NCI-H2227 treated with DMSO at 0.1 percent for 48 hours (cell line): ENCODE data around the gene CCL3.
"Not testable (repeated sequence)": the region's sequence is repeated elsewhere in the genome, so short reads cannot be mapped to it uniquely, and the experiment has no call there.

Experiments
- DNase-seq: peaks from one replicate; lab custom pipeline; 2025; lab: John Stamatoyannopoulos, UW

CCL3 gene

DNA sequence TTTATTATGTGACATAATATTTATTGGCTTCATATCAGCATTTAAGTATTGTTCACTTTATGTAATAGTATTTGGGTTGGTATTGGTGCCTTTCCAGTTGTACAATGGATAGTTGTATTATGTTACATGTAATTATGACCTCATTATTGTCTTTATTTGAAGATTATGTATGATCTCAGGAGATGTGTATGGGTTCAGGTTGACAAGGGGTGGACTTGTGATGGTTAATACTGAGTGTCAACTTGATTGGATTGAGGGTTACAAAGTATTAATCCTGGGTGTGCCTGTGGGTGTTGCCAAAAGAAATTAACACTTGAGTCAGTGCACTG is 25.7 kb upstream of the CCL3 start:
- DNase-seq, result not testable (repeated sequence)

DNA sequence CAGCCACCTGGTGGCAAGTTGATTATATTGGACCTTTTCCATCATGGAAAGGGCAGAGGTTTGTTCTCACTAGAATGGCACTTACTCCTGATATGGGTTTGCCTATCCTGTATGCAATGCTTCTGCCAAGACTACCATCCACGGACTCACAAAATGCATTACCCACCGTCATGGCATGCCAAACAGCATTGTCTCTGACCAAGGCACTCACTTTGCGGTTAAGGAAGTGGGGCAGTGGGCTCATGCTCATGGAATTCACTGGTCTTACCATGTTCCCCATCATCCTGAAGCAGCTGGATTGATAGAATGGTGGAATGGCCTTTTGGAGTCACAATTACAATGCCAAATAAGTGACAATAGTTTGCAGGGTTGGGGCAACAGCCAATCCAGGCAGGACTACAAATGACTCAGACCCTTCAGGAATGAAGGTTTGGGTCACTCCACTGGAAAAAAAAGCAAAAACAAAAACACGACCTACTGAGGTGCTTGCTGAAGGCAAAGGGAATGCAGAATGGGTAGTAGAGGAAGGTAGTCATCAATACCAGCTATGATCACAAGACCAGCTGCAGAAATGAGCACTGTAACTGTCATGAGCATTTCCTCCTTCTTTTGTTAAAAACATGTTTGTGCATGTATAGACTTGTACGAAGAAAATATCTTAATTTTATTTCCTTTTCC is 25.2 kb upstream of the CCL3 start:
- not testable (repeated sequence) for DNase-seq

DNA sequence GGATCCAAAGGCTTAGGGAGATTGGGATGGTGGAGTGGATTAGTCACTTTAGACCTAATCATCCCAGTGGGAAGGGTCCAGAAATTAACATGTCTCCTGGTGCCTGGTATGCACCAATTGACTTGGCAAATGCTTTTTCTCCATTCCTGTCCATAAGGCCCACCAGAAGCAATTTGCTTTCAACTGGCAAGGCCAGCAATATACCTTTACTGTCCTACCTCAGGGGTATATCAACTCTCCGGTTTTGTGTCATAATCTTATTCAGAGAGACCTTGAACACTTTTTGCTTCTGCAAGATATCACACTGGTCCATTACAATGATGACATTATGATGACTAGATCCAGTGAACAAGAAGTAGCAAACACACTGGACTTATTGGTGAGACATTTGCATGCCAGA is 23.2 kb upstream of the CCL3 start:
- not testable (repeated sequence) for DNase-seq

DNA sequence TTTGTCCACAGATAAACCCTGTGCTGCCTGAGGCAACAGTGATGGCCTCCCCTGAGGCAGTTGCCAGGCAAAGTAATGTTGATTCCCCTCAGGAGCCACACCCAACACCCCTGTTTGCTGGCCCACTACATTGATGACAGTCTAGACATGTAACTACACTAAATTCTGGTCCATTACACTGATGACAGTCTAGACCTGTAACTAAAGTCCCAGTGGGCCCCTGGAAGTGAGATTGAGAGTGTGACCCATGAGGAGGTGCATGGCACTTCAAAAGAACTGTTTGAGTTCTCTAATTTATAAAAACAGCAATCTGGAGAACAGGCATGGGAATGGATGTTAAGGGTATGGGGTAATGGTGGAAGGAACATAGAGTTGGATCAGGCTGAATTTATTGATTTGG is 22.6 kb upstream of the CCL3 start:
- DNase-seq, result no peak

DNA sequence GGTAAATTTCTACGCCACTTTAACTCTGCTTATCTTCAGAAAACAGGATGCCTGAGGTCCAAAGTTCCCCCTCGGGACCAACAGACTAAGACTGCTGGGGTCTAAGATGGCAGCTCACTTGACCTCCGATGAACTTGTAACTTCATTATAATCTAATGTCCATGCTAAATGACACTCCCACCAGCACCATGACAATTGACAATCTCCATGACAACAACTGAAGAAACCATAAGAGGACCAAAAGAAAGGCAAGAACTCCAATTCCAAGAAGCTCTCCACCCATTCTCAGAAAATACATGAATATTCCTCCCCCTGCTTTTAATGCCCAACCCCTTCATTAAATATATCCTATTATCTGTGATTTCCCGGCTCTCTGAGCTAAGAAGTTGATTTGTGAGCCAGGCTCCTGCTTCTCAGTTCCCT is 21.1 kb upstream of the CCL3 start:
- DNase-seq, result no peak

DNA sequence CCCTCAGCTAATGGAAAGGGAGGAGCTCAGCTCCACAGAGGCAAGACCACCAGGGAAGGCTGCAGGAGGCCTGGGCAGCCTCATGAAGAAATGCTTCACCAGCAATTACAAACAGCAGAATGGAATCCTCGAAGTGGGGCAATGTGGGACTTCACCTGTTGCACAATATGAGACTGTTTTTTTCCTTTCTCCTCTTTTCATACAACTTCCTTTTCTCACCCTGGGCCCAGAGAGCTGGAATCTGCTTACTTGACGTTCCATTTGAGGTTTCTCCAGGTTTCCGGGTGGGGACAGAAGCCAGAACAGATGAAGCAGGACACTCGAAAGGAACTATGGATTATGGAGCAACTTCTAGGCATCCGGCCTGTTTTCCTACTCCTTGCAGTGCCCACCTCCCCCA is 18.3 kb upstream of the CCL3 start:
- not testable (repeated sequence) for DNase-seq

DNA sequence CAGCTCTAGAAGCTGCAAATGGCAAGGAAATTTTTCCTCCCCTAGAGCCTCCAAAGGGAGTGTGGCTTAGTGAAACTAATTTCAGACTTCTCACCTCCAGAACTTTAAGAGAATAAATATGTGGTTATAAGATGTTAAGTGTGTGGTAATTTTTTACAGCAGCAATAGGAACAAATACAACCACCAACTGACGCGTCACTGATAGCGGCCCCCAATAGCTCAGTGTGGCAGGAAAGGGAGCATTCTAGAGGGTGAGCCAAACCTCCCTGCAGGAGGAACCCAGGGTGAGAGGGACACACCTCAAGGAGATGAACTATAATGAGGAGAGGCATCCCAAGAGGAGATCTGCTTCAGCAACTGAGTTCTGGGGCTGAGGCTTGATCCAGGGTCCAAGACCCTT is 17.7 kb upstream of the CCL3 start:
- DNase-seq, result no peak

DNA sequence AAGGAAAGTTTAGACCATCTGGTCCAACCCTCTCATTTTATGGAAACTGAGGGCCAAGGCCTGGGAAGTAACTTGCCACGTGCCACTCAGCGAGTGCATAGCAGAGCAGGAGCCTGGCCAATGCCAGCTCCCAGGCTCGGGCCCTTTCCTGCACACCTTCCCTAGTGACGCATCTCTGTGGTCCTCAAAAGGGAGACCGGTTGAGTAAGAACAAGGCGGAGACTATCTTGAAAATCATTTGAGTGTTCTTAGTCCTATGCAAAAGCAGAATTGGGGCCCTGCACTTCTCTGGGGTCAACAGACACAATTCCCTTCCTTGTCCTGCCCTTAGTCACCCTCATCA is 16.5 kb upstream of the CCL3 start:
- DNase-seq, result no peak

DNA sequence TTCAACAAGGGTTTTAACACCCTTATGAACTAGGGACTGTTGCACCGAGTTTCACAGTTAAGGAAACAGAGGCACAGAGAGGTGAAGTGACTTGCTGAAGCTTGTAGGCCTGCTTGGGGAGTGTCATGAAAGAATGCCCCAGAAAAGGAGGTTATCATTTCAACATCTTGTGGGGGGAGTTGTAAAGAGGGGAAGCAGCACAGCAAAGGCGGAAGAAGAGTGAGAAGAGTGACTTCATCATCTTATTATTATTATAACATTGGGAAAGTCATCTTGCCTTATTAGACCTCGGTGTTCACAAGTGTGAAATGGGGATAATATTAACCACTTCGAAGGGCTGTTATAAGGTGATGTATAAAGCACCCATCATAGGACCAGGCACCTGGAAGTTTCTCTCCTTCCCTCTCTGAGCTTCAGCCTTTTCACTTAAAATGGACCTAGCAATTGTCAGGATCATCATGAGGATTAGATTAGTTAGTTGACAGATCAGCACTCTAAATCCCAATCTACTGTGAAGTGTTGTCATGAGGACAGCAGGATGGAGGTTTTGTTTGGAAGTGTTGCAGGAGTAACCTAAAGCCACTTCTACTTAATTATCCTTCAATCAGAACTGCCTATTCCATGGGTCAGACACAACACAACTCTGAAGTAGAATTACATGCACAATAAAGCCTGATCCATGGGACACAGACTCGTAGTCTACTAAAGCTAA is 16.0 kb upstream of the CCL3 start:
- DNase-seq, result no peak

DNA sequence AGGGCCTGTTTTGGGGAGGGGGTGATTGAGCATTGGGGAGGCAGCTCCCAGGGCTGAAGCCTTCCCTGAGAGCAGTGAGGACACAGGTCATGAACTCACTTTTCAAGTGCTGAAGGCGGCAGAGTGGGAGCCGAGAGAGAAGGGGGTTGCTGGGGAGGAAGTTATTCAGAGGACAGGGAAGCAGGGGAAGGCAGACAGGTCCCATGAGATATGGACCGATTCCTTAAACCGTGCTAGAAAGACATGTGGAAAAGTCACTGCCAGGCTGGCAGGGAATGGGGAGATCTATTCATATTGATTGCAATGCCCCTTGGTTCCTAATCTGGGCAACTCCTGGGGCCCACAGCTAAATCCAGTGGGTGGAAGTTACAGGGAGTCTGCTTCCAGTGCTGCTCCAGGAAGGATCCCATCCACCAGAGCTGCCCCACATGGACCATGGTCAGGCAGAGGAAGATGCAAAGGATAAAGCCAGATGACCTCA is 14.8 kb upstream of the CCL3 start:
- no peak for DNase-seq

DNA sequence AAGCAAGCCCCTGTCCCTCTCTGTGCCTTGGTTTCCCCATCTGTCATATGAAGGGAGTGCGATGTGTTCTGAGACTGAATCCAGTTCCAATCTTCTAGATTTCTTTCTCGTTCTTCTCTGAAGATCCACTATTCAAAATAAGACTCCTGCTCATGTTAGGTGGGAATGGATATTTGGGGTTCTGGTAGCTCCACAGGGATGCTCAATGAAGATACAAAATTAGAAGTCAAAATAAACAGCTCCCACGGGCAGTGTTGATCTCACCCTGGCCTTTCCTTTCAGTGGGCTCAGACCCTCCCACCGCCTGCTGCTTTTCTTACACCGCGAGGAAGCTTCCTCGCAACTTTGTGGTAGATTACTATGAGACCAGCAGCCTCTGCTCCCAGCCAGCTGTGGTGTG is 14.3 kb upstream of the CCL3 start:
- DNase-seq, result not testable (repeated sequence)

DNA sequence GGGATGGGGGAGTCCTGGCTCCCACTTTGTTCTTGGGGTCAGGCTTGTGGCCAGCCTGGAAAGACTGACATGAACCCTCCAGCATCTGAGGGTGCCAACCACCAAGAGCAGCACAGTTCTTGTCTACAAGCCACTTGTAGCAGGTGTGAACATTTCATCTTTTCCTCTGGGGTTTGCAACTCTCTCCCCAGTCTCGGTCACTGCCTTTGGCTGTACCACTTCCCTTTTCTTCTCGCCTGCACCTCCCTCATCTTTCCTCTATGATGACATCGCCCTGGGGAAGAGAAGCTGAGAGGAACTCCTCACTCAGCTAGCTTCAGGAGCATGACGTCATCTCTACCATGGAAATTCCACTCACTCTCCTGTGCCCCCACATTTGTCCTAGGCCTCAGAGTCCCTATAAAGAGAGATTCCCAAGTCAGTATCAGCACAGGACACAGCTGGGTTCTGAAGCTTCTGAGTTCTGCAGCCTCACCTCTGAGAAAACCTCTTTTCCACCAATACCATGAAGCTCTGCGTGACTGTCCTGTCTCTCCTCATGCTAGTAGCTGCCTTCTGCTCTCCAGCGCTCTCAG is 13.5 kb upstream of the CCL3 start, which contains the start of gene CCL4:
TSS of gene CCL4 (plus strand) at position 427 of the 575 bp plus-strand sequence. CDS start at position 506, 79 bp downstream.
- DNase-seq, result not testable (repeated sequence)

DNA sequence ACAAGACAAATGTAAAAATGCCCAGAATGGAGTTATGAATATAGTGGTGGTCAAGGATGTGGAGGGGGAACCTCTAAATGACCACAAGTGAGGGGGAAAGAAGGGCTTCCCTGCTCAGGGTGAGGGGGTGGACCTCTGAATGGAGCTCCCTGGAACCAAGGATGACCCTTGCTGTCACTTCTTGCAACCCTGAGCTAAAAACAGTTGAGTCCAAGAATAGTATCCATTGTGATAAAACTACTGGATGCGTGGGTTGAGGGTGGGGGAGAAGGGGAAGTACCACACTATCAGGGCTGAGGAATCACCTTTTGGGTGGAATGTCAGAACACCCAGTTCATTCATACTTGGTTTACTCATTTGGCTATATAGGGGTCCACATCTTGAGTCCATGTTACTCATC is 9.1 kb upstream of the CCL3 start:
- DNase-seq, result not testable (repeated sequence)

DNA sequence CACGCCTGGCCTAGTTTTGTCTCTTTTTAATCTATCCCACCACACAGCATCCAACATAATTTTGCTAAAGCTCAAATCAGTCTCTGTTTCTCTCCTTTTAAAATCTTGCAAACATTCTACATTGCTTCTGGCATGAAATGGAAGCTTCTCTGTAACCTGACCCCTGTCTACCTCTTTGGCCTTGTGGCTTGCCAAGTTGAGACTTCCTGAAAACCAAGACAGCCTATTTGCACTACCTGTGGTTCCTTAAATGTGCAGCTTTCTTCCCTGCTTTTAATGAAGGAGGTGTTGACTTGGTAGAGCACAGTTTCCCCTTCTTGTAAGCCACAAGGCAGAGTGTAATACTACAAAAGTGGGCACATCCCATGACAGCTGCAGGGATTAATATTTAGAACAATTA is 6.0 kb upstream of the CCL3 start:
- no peak for DNase-seq

DNA sequence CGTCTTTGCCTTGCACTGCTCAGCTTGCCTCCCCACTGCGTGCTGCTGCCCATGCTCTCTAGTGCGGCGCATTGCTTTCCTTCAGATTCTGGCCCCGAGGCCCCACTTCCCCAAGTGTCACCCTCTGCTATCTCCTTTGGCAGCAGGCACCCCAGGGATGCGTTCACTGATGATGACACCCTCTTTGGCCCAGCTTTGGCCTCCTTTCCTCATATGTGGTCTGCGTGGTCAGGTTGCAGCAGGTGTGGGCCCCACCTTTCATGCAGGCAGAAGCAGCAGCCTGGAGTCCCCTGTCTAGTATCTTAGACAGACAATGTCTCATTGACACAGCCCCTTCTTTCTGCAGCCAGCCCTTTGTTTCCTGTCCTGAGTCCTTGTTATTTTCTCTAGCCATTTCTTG is 4.8 kb upstream of the CCL3 start:
- DNase-seq, result no peak

DNA sequence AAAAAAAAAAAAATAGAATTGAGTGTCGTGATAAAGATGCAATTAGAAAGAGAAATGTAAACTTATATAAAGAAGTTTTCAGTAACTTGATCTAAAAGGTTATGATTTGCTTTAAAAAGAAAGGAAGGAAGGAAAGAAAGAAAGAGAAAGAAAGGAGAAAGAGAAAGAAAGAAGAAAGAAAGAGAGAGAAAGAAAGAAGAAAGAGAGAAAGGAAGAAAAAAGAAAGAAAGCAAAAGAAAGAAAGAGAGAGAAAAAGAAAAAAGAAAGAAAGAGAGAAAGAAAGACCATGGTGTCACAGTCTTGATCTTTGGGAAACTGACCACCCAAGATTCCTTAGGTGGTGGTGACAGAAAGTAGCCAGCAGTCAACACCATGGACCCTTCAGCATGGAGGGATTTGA is 4.3 kb upstream of the CCL3 start:
- no peak for DNase-seq

DNA sequence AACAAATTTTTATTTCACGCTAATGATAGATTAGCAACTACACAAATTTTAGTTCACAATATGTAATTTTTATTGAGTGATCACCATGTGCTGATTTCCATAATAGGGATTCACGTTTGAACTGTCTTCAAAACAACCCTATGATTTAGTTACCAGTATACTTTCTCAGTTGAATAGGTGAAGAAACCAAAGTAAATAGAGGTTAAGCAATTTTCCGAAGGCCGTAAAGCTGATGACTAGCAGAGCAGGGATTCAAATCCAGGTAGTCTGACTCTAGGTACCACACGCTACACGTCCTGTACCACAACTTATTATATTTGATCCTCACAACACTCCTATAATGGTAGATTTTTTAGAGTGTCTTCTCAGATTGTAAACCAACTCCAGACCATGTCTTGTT is 2.8 kb upstream of the CCL3 start:
- DNase-seq, result not testable (repeated sequence)

DNA sequence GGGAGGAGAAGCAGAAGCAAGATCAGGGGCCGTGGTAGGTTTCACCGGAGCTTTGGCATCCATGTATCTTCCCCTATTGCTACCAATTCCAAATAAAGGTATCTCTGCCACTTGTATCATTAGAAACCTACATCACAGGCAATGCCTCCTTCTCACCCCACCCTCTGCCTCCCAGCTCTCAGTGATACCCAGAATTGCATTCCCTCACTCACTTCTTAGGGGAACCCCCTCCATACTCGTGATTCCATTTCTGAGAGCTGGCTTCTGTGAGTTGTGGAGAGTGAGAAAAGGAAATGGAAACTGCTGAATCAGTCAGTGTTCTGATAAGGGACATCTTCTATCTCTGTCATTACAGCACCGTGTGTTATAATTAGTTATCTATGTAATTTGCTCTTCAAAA is 2.3 kb upstream of the CCL3 start:
- DNase-seq, result no peak

DNA sequence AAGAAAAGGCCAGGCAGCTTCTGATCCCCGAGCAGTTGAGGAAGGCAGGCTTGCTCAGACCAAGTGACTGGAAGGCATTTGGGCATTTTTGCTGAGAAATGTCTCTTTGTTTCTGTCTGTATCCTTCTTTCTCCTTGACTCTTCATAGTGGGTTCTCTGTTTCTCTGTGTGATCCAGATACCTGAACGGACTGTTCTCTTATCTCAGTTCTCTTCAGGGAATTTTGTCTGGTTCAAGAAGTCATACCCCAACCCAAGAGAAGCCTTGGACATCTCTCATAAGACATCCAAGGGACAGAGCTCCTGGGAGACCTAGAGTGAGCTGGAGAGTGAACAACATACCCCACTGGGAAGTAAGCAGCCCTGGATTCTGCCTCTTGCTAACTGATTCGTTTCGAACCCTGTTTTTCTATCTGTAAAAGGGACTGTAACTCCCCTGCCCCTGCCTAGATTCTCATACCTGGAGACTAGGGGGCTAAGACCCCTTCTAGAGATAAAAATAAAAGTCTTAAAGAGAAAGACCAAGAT is 541 bp downstream of the CCL3 start:
- DNase-seq, result no peak

DNA sequence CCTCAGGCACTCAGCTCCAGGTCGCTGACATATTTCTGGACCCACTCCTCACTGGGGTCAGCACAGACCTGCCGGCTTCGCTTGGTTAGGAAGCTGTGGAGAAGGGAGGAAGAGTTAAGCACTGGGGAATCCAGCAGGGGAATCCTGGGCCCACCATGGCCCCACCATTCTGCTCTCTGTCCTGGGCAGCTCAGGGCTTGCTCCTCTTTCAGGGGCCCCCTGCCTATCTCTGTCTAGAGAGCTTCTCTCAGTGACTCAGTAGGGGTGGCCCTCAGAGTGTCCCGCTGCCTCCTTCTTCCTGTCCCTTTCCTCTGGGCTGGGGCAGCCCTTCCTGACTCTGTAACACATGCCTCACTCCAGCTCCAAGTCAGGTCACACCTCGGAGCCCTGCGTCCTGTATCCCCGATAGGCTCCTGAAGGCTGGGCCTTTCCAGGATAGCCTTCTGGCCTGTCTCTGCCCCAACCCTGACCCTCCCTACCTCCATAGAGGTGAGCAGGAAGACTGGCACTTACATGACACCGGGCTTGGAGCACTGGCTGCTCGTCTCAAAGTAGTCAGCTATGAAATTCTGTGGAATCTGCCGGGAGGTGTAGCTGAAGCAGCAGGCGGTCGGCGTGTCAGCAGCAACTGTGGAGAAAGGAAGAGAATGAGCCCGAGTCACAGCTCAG is 1.1 kb downstream of the CCL3 start:
- DNase-seq, result no peak

DNA sequence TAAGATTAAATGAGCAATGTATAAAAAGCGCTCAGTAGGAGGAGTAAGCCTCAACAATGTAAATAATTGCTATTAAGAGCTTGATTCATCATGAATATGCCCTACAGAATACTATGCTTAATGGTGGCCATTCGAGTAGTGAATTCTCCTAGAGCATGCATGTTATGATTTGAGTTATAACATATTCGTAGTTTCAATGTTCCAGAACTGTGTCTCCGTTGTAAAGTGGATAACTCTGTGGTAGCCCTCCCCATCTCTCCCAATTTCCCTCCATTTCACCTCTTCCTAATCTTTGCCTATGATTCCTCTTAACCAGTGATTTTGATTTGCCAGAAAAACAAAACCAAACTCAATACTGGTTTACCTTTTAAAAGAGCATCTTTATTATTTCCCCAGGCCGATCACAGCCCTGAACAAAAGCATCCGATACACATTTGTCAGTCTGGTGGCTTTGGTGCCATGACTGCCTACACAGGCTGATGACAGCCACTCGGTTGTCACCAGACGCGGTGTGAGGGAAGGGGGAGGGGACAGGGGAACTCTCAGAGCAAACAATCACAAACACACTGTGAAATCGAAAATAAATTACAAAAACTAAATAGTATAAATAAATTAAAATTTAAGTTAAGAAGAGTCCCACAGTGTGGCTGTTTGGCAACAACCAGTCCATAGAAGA is 1.9 kb downstream of the CCL3 start:
- DNase-seq, result not testable (repeated sequence)

DNA sequence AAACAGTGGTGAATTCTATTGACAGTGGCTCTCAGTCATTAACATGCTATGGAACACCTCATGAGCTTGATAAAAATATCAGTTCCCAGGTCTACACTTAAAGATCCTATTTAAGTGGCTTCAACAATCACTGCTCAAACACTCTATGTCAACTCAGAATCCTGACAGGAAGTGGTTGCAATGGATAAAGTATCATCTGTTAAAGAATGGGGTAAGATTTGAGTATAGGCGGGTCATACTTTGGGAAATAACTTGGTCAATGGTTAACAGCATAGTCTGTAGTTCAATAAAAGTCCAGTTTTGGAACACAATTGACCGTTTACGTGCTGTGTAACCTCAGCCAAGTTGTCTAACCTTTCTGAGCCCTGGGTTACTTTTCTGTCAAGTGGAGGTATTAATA is 2.5 kb downstream of the CCL3 start:
- not testable (repeated sequence) for DNase-seq
